ENCODE measurements around the gene PALD1.

DNA sequence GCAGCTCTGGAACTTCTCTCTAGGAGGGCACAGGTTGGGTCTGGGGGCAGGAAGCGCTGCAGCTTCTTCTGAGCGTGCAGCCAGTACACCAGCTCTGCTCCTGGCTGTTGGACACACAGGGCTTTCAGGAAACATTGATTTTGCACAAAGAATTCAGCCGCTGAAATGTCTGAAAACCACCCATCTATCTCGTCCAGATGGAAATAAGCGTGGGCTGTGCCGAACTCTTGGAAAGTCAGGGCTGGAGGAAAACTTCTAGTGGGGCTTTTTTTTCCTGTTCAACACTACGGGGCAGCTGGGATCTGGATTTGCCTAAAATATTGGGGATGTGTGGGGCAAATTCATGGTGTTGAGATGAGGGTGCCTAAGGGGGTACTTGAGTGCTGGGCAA lies 31.2 kb downstream of the PALD1 start:
- TF ChIP-seq, protein P1, sequence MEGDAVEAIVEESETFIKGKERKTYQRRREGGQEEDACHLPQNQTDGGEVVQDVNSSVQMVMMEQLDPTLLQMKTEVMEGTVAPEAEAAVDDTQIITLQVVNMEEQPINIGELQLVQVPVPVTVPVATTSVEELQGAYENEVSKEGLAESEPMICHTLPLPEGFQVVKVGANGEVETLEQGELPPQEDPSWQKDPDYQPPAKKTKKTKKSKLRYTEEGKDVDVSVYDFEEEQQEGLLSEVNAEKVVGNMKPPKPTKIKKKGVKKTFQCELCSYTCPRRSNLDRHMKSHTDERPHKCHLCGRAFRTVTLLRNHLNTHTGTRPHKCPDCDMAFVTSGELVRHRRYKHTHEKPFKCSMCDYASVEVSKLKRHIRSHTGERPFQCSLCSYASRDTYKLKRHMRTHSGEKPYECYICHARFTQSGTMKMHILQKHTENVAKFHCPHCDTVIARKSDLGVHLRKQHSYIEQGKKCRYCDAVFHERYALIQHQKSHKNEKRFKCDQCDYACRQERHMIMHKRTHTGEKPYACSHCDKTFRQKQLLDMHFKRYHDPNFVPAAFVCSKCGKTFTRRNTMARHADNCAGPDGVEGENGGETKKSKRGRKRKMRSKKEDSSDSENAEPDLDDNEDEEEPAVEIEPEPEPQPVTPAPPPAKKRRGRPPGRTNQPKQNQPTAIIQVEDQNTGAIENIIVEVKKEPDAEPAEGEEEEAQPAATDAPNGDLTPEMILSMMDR (IDR thresholded peaks at IDR 0.05) = no peak
- TF ChIP-seq POLR2A (IDR thresholded peaks at IDR 0.05) = no peak

Data from right lobe of liver (tissue), 4 donors.